ENCODE data around the gene SPRTN.

GRCh38 chr1:231312432-231312788, 25.7 kb upstream of the SPRTN start:
- TF ChIP-seq, protein P1, sequence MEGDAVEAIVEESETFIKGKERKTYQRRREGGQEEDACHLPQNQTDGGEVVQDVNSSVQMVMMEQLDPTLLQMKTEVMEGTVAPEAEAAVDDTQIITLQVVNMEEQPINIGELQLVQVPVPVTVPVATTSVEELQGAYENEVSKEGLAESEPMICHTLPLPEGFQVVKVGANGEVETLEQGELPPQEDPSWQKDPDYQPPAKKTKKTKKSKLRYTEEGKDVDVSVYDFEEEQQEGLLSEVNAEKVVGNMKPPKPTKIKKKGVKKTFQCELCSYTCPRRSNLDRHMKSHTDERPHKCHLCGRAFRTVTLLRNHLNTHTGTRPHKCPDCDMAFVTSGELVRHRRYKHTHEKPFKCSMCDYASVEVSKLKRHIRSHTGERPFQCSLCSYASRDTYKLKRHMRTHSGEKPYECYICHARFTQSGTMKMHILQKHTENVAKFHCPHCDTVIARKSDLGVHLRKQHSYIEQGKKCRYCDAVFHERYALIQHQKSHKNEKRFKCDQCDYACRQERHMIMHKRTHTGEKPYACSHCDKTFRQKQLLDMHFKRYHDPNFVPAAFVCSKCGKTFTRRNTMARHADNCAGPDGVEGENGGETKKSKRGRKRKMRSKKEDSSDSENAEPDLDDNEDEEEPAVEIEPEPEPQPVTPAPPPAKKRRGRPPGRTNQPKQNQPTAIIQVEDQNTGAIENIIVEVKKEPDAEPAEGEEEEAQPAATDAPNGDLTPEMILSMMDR (IDR thresholded peaks at IDR 0.05) = no peak
- TF ChIP-seq POLR2A (IDR thresholded peaks at IDR 0.05) (no peak), POLR2AphosphoS5 (IDR thresholded peaks at IDR 0.05) (no peak), EP300 (IDR thresholded peaks at IDR 0.05) (no peak)

Data from stomach (tissue), 4 donors.